ENCODE measurements around the gene SPAG17.

DNA sequence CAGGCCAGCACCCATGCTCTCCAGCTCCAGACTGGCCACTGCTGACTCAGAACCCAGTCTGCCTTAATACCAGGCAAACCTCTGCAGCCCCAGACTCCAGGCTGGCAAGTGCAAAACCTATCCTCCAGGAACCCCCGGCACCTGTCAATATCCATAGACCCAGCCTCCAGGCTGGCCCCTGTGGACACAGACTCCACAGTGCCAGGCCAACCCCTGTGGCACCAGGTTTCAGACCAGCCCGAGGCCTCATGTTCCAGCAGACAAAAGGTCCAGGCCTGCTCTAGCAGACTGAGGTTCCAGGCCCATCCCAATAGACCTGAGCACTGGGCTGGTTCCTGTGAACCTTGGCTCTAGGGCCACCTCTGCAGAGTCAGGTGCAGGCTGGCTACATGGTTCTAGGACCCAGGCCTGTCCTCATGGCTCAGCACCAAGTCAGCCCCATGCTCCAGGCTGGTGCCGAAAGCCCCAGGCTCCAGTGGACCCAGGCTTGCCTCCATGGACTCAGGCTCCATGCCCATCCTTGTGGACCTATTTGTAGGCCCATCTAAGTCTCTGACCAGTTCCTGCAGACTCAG lies 137.3 kb downstream of the SPAG17 start:
- TF ChIP-seq, protein P1, sequence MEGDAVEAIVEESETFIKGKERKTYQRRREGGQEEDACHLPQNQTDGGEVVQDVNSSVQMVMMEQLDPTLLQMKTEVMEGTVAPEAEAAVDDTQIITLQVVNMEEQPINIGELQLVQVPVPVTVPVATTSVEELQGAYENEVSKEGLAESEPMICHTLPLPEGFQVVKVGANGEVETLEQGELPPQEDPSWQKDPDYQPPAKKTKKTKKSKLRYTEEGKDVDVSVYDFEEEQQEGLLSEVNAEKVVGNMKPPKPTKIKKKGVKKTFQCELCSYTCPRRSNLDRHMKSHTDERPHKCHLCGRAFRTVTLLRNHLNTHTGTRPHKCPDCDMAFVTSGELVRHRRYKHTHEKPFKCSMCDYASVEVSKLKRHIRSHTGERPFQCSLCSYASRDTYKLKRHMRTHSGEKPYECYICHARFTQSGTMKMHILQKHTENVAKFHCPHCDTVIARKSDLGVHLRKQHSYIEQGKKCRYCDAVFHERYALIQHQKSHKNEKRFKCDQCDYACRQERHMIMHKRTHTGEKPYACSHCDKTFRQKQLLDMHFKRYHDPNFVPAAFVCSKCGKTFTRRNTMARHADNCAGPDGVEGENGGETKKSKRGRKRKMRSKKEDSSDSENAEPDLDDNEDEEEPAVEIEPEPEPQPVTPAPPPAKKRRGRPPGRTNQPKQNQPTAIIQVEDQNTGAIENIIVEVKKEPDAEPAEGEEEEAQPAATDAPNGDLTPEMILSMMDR (conservative IDR thresholded peaks at IDR 0.05 in 1 of 2, IDR thresholded peaks at IDR 0.05 in 1 of 2; ENCODE audit: low read depth in 1 of 2, low read length in 2 of 2) = no peak
- TF ChIP-seq EZH2 (IDR thresholded peaks at IDR 0.05; ENCODE audit: low read length, missing control alignments) = no peak
